Uterus (tissue), 4 donors: ENCODE measurements around the gene COG7. TPM values are rescaled to one million over a fixed set of nuclear protein-coding genes. Genes with fewer than 3 reads are reported as not detected.

Source experiments
- DNase-seq, 2 donors: peaks; one replicate each; pipeline ENCODE4 v3.0.0-alpha.2; 2019 to 2020
- H3K27ac ChIP-seq, 2 donors: fragments of 200-600 bp; sonication (generic); 1 replicate in 1 of 2; 2 replicates in 1 of 2; pipeline ENCODE4 v1.5.1; 2016 to 2018
- H3K27me3 ChIP-seq, 2 donors: fragments of 200-600 bp; sonication (generic); one replicate each; pipeline ENCODE4 v1.5.1; 2018 to 2019; ENCODE audit warnings: control low read depth in 1 of 2
- H3K36me3 ChIP-seq, 2 donors: fragments of 200-600 bp; sonication (generic); one replicate each; pipeline ENCODE4 v1.5.1; 2019; ENCODE audit warnings: control low read depth in 1 of 2
- H3K4me1 ChIP-seq, 2 donors: fragments of 200-600 bp; sonication (generic); one replicate each; pipeline ENCODE4 v1.5.1; 2018 to 2019; ENCODE audit warnings: control low read depth in 1 of 2
- H3K4me3 ChIP-seq, 2 donors: fragments of 200-600 bp; sonication (generic); 1 replicate in 1 of 2; 2 replicates in 1 of 2; pipeline ENCODE4 v1.5.1; 2018 to 2019; ENCODE audit warnings: mild to moderate bottlenecking in 1 of 2
- H3K9me3 ChIP-seq, 2 donors: fragments of 200-600 bp; sonication (generic); one replicate each; pipeline ENCODE4 v1.5.1; 2019; ENCODE audit warnings: control low read depth in 1 of 2
- POLR2A ChIP-seq, 2 donors: fragments of 450-650 bp; IDR thresholded peaks; one replicate each; pipeline ENCODE4 v1.6.1; 2016; ENCODE audit warnings: antibody characterized with exemption in 2 of 2, mild to moderate bottlenecking in 1 of 2, moderate library complexity in 1 of 2
- intact Hi-C: fragments of 100-400 bp; cut with DNase I; formaldehyde crosslinking; loops from one replicate; pipeline ENCODE4 v1.15.1; 2023; ENCODE audit warnings: low total_unique reads
- total RNA-seq, 4 donors: library from RNA; depleted of rRNA in 3 of 4; stranded (reverse); fragments of >200 nt in 3 of 4; gene quantifications; one replicate each; pipeline versions ENCODE4 v1.1.0 to v1.2.4, GENCODE V29; 2014 to 2023
- TF ChIP-seq, protein P1 (sequence below), 4 experiments: fragments of 200-600 bp in 2 of 4; fragments of 450-650 bp in 2 of 4; sonication (generic) in 2 of 4; IDR thresholded peaks; one replicate each; pipeline ENCODE4 v1.5.1; 2016 to 2019; ENCODE audit warnings: antibody characterized with exemption in 4 of 4, mild to moderate bottlenecking in 2 of 4, moderate library complexity in 1 of 4
- donor health status: DM: yes; HTN: yes; CAD: no.

Gene COG7
- total RNA-seq, 4 donors from 2014 or later = 11.5 to 393 (median 32.2) TPM

DNA sequence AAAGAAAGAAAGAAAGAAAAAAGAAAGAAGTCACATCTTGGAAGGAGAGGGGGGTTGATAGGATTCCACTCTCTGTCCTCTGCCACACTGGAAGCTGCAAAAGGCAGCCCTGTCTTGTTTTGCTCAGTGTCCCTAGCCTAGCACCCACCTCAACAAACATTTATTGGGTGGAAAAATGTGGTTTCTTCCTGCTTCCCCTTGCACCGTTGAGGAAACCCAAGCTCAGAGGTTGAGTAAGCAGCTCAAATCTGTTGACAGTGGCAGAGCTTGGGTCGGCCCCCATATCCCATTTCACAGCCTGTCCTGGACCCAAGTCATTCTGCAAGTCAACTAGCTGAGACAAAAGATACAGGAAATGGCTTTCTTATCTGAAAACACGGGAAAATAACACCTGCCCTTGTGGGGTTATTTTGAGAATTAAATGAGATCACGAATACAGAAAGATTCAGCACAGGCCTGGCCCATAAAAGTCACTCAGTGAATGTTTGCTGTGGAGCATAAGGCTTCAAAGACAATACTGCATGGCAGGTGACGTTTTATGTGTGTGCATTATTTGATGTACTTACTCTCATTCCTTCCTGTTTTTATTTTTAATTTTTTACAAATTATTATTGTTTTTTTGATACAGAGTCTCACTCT lies 87.3 kb downstream of the COG7 start:
- Histone ChIP-seq H3K27me3 (no peaks in the 10 kb centered on the region), H3K27ac (peak overlapping the region in 1 of 2 donors; percentile 67), H3K4me3 (no peak overlapping the region), H3K9me3 (no peaks in the 10 kb centered on the region), H3K36me3 (no peaks in the 10 kb centered on the region), H3K4me1 (peaks cover 0 to 6% of the 10 kb centered on the region in 2 donors)
- intact Hi-C loops = no loop called here
- no peak for DNase-seq
- TF ChIP-seq, protein P1, sequence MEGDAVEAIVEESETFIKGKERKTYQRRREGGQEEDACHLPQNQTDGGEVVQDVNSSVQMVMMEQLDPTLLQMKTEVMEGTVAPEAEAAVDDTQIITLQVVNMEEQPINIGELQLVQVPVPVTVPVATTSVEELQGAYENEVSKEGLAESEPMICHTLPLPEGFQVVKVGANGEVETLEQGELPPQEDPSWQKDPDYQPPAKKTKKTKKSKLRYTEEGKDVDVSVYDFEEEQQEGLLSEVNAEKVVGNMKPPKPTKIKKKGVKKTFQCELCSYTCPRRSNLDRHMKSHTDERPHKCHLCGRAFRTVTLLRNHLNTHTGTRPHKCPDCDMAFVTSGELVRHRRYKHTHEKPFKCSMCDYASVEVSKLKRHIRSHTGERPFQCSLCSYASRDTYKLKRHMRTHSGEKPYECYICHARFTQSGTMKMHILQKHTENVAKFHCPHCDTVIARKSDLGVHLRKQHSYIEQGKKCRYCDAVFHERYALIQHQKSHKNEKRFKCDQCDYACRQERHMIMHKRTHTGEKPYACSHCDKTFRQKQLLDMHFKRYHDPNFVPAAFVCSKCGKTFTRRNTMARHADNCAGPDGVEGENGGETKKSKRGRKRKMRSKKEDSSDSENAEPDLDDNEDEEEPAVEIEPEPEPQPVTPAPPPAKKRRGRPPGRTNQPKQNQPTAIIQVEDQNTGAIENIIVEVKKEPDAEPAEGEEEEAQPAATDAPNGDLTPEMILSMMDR (IDR thresholded peaks at IDR 0.05) = no peak
- peak in 1 of 2 donors; percentile 10 for TF ChIP-seq POLR2A (IDR thresholded peaks at IDR 0.05)

- H3K27ac ChIP-seq = peak overlapping the region; percentile 31 to 75
- no peak for TF ChIP-seq POLR2A (IDR thresholded peaks at IDR 0.05)
- TF ChIP-seq, protein P1 (IDR thresholded peaks at IDR 0.05) = no peak
Observed at GRCh38 chr16:23362460-23363317, 90.3 kb downstream of the COG7 start.

DNA sequence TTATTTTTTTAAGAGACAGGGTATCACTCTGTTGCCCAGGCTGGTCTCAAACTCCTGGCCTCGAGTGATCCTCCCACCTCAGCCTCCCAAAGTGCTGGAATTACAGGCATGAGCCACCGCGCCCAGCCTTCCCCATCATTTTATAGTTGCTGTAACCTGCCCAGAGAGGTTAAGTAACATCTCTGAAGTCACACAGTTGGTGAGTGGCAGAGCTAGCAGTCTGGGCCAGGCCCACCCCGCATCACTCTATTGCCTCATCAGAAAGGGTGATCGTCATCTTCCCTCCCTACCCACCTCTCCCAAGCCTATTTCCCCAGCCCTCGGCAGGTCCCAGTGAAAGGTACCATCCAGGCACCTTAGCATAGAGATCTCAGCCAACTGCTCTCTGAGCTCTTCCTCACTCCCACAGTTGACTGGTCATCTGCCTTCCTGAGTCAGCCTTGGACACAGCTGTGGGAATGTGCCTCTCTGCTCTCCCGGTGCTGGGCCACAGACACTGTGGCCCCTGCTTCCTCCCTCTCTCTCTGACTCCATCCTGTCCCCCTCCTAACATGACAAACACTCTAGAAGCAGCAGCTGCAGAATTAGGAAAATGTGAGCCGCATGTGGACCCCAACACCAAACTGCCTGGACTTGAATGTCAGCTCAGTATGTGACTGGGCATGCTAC lies 93.8 kb downstream of the COG7 start:
- Histone ChIP-seq H3K27me3 (no peaks in the 10 kb centered on the region), H3K9me3 (no peaks in the 10 kb centered on the region), H3K4me3 (no peak overlapping the region), H3K4me1 (peaks cover 0 to 6% of the 10 kb centered on the region in 2 donors), H3K27ac (no peak overlapping the region), H3K36me3 (no peaks in the 10 kb centered on the region)
- intact Hi-C loops = no loop called here
- TF ChIP-seq POLR2A (IDR thresholded peaks at IDR 0.05) = no peak
- TF ChIP-seq, protein P1 (IDR thresholded peaks at IDR 0.05) = no peak
- DNase-seq = no peak

More at GRCh38 chr16:23362460-23363317, 90.3 kb downstream of the COG7 start:
- H3K9me3 ChIP-seq = no peaks in the 10 kb centered on the region
- no peaks in the 10 kb centered on the region for H3K27me3 ChIP-seq
- H3K4me3 ChIP-seq = no peak overlapping the region
- no peaks in the 10 kb centered on the region for H3K36me3 ChIP-seq
- peaks cover 0 to 6% of the 10 kb centered on the region in 2 donors for H3K4me1 ChIP-seq
- peak; percentile 18 to 64 for DNase-seq
- intact Hi-C loops = no loop called here

GRCh38 chr16:23357761-23358290 lies 95.2 kb downstream of the COG7 start:
- no peak for TF ChIP-seq POLR2A (IDR thresholded peaks at IDR 0.05)
- TF ChIP-seq, protein P1 (IDR thresholded peaks at IDR 0.05) = no peak
- H3K9me3 ChIP-seq = no peaks in the 10 kb centered on the region
- no peak for DNase-seq
- no peaks in the 10 kb centered on the region for H3K36me3 ChIP-seq
- peaks cover 0 to 3% of the 10 kb centered on the region in 2 donors for H3K4me1 ChIP-seq
- no peak overlapping the region for H3K27ac ChIP-seq
- intact Hi-C loops = no loop called here
- no peak overlapping the region for H3K4me3 ChIP-seq
- no peaks in the 10 kb centered on the region for H3K27me3 ChIP-seq
